Measurements from ENCODE around the gene LPCAT2.

GRCh38 chr16:55632259-55632658, 123.4 kb downstream of the LPCAT2 start:
- TF ChIP-seq CTCF (IDR thresholded peaks at IDR 0.05), result no peak
- TF ChIP-seq POLR2A (IDR thresholded peaks at IDR 0.05), result no peak
